Heart left ventricle (tissue), 16 donors: ENCODE measurements around the gene PTH2. TPM values are rescaled to one million over a fixed set of nuclear protein-coding genes. Genes with fewer than 3 reads are reported as not detected.
A peak's percentile ranks its signal among the peaks of the same experiment; 100 is the strongest.

Experiments used
- ATAC-seq, 4 donors: fragments of 200-7000 bp; cut with Tn5 transposase; one replicate each; pipeline ENCODE4 v1.9.1; 2020 to 2022; ENCODE audit warnings: moderate library complexity in 4 of 4, mild to moderate bottlenecking in 3 of 4, moderate number of reproducible peaks in 1 of 4
- DNase-seq, 5 donors: peaks; one replicate each; pipeline ENCODE4 v3.0.0-alpha.2; 2020
- H3K27ac ChIP-seq, 12 donors: fragments of 200-600 bp; sonication (generic) in 4 of 12; one replicate each; pipeline versions ENCODE4 v1.5.0 to v1.8.0; 2016 to 2022; ENCODE audit warnings: mild to moderate bottlenecking in 2 of 12
- H3K27me3 ChIP-seq, 9 donors: fragments of 200-600 bp; sonication (generic) in 2 of 9; one replicate each; pipeline versions ENCODE4 v1.5.1 to v1.8.0; 2016 to 2022; ENCODE audit warnings: mild to moderate bottlenecking in 3 of 9
- H3K36me3 ChIP-seq, 9 donors: fragments of 200-600 bp; sonication (generic) in 2 of 9; one replicate each; pipeline versions ENCODE4 v1.5.0 to v1.8.0; 2018 to 2022; ENCODE audit warnings: mild to moderate bottlenecking in 2 of 9
- H3K4me1 ChIP-seq, 12 donors: fragments of 200-600 bp; sonication (generic) in 4 of 12; one replicate each; pipeline versions ENCODE4 v1.5.0 to v1.8.0; 2016 to 2022; ENCODE audit warnings: mild to moderate bottlenecking in 3 of 12
- H3K4me3 ChIP-seq, 12 donors: fragments of 200-600 bp; sonication (generic) in 4 of 12; one replicate each; pipeline versions ENCODE4 v1.5.0 to v1.8.0; 2017 to 2022; ENCODE audit warnings: mild to moderate bottlenecking in 9 of 12, moderate library complexity in 4 of 12
- H3K9me3 ChIP-seq, 12 donors: fragments of 200-600 bp; sonication (generic) in 4 of 12; one replicate each; pipeline versions ENCODE4 v1.5.0 to v1.8.0; 2016 to 2022; ENCODE audit warnings: mild to moderate bottlenecking in 1 of 12
- POLR2A ChIP-seq, 2 donors: fragments of 450-650 bp; IDR thresholded peaks; one replicate each; pipeline ENCODE4 v1.6.1; 2017; ENCODE audit warnings: antibody characterized with exemption in 2 of 2, mild to moderate bottlenecking in 2 of 2, moderate library complexity in 2 of 2
- WGBS, 4 donors: extraction: QIAGEN DNeasy Blood & Tissue Kit in 2 of 4; methylation state at CpG; one replicate each; pipeline versions ENCODE4 v1.1.5 to v1.1.7; 2013 to 2018; 5-methylcytosine and 5-hydroxymethylcytosine counted together
- intact Hi-C, 10 donors: fragments of 100-400 bp; cut with DNase I; formaldehyde crosslinking; loops; one replicate each; pipeline versions ENCODE4 v1.11.1 to v1.14.2; 2022
- polyA plus RNA-seq, 2 donors: library from polyadenylated mRNA; stranded (reverse); fragments of 200-250 nt; gene quantifications; one replicate each; pipeline ENCODE4 v1.2.3, GENCODE V29; 2013
- total RNA-seq, 9 donors: library from RNA; depleted of rRNA in 2 of 9; stranded (reverse); fragments of >200 nt in 2 of 9; fragmentation: NEBNext Ultra II Directional in 3 of 9; extraction: Animal tissue kit (Norgen Biotek cat#: 25700) in 3 of 9; gene quantifications; one replicate each; pipeline versions ENCODE4 v1.1.0 to v1.2.4, GENCODE V29; 2016 to 2023
- TF ChIP-seq, protein P1 (sequence below), 12 donors: fragments of 200-600 bp; sonication (generic) in 4 of 12; IDR thresholded peaks; one replicate each; pipeline versions ENCODE4 v1.5.0 to v1.8.0; 2018 to 2022; ENCODE audit warnings: antibody characterized with exemption in 12 of 12, mild to moderate bottlenecking in 5 of 12
- donor health status: ischemic (EF 13 %, LVEDD 7.1; RV severe dilation, severe dysfunction).
- donor health status: healthy with polysubstance abuse.
- donor health status: DM: no; HTN: yes; CAD: no.
- donor health status: DM: no; HTN: no; CAD: no.
- donor health status: ischemic (EF 25% LVEDD 6.9; RV normal size, moderate dysfunction).
- donor health status: ischemic (EF 25% LVEDD 5.7; RV mildly dilated, moderate dysfunction).
- donor health status: healthy.
- donor health status: DM: yes; HTN: yes; CAD: no.
- donor health status: ischemic (EF 35%, LVEDD 5.7; RV mildly dilated, moderate dysfunction).
- donor health status: nonischemic (EF 11% LVEDD 7.7; RV severe dilation, severe dysfunction).
- donor health status: DM: yes; HTN: yes; CAD: no.
- donor health status: PGD.
- donor health status: ischemic (EF 29% LVEDD 5.4; RV normal size, mild dysfunction).
- donor health status: nonischemic (EF 23%, LVEDD 6.1; RV moderate dilation, normal function).

Gene PTH2
- total and polyA plus RNA-seq, 11 donors = not detected

DNA sequence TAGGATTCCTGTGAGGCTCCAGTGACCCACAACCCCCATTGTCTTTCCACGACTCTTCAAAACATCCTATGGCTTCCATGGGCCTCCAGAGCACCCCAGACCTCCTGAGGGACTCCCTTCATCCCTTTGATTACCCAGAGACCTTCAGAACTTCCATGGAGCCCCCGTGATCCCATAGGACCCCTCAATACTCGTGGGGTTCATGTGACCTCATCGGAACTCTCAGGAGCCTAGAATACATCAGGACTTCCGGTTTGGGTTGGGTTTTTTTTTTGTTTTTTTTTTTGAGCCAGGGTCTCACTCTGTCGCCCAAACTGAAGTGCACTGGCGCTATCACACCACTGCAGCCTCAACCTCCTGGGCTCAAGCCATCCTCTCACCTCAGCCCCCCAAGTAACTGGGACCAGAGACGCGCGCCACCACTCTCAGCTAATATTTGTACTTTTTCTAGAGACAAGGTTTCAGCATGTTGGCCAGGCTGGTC, 30.6 kb upstream of the PTH2 start:
- Histone ChIP-seq H3K27me3 (no peaks in the 10 kb centered on the region), H3K27ac (peak overlapping the region; percentile 86 to 99 (median 96)), H3K9me3 (no peaks in the 10 kb centered on the region), H3K36me3 (peaks cover 0 to 12% (median 3%) of the 10 kb centered on the region in 9 donors), H3K4me3 (peak overlapping the region; percentile 25 to 85 (median 70)), H3K4me1 (peaks cover 0 to 43% (median 11%) of the 10 kb centered on the region in 12 donors)
- no peak for ATAC-seq
- intact Hi-C loops = loop anchor here in 3 of 10 donors (1.0 to 5.0 kb wide), 5 partner anchors 15 to 423 kb away; partner anchors contain the start of genes AKT1S1 (in 1 of the 3), RPL13A (in 1 of the 3), RPS11 (in 1 of the 3) and RRAS (in 1 of the 3)
- TF ChIP-seq POLR2A (IDR thresholded peaks at IDR 0.05) = no peak
- TF ChIP-seq, protein P1, sequence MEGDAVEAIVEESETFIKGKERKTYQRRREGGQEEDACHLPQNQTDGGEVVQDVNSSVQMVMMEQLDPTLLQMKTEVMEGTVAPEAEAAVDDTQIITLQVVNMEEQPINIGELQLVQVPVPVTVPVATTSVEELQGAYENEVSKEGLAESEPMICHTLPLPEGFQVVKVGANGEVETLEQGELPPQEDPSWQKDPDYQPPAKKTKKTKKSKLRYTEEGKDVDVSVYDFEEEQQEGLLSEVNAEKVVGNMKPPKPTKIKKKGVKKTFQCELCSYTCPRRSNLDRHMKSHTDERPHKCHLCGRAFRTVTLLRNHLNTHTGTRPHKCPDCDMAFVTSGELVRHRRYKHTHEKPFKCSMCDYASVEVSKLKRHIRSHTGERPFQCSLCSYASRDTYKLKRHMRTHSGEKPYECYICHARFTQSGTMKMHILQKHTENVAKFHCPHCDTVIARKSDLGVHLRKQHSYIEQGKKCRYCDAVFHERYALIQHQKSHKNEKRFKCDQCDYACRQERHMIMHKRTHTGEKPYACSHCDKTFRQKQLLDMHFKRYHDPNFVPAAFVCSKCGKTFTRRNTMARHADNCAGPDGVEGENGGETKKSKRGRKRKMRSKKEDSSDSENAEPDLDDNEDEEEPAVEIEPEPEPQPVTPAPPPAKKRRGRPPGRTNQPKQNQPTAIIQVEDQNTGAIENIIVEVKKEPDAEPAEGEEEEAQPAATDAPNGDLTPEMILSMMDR (IDR thresholded peaks at IDR 0.05) = no peak
- 37 to 45% (median 41%) methylated on average over 10 of the region's 10 CpGs for WGBS, 4 donors
- DNase-seq = no peak

DNA sequence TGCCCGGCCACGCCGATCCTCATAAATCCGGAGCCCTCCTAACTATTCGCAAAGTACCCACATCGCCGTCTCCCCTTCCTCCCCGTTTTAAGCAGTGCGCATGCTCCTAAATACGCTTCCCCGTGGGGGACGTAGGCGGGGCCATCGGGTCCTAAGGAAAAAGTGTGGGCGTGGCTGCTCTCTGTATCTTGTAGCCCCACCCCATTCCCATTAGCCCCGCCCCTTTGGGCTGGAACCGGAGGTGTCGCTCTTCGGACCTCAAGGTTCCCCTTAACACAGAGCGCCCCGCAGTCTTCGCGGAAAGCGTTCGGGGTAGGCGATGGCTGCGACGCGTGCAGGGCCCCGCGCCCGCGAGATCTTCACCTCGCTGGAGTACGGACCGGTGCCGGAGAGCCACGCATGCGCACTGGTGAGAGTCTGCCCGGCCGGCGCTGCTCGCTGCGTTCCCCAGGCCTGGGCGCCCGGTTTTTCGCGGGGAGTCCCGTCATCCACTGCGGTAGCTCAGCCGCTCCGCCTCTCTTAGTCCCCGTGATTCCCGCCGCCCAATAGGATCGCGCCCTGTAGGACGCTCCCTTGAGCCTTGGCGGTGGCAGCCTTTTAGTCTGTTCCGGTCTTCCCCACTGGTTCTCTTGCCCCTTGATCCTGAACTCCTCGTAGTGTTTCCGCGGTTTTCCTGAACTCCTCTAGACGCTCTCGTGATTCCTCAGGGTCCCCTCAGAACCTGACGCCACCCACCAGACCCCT, 29.9 kb upstream of the PTH2 start, which contains the start of gene ALDH16A1:
TSS of gene ALDH16A1 (plus strand) at position 213 of the 744 bp plus-strand sequence. CDS start at position 320, 107 bp downstream.
- 0% methylated on average over 46 to 66 of the region's 66 CpGs for WGBS, 4 donors
- Histone ChIP-seq H3K36me3 (peaks cover 0 to 18% (median 5%) of the 10 kb centered on the region in 9 donors), H3K27me3 (no peaks in the 10 kb centered on the region), H3K9me3 (no peaks in the 10 kb centered on the region), H3K4me3 (peak within 1 kb of the TSS; percentile 25 to 88 (median 70)), H3K4me1 (peaks cover 0 to 43% (median 11%) of the 10 kb centered on the region in 12 donors), H3K27ac (peak within 1 kb of the TSS; percentile 86 to 99 (median 96))
- DNase-seq (peak; percentile 98 to 99 (median 99)), ATAC-seq (peak; percentile 92 to 96 (median 94))
- TF ChIP-seq, protein P1 (IDR thresholded peaks at IDR 0.05) = peak in 1 of 12 donors; percentile 18
- peak in 1 of 2 donors; percentile 78 for TF ChIP-seq POLR2A (IDR thresholded peaks at IDR 0.05)
- intact Hi-C loops = loop anchor here in 3 of 10 donors (1.0 to 5.0 kb wide), 5 partner anchors 16 to 424 kb away; partner anchors contain the start of genes AKT1S1 (in 1 of the 3), RPL13A (in 1 of the 3), RPS11 (in 1 of the 3) and RRAS (in 1 of the 3)

DNA sequence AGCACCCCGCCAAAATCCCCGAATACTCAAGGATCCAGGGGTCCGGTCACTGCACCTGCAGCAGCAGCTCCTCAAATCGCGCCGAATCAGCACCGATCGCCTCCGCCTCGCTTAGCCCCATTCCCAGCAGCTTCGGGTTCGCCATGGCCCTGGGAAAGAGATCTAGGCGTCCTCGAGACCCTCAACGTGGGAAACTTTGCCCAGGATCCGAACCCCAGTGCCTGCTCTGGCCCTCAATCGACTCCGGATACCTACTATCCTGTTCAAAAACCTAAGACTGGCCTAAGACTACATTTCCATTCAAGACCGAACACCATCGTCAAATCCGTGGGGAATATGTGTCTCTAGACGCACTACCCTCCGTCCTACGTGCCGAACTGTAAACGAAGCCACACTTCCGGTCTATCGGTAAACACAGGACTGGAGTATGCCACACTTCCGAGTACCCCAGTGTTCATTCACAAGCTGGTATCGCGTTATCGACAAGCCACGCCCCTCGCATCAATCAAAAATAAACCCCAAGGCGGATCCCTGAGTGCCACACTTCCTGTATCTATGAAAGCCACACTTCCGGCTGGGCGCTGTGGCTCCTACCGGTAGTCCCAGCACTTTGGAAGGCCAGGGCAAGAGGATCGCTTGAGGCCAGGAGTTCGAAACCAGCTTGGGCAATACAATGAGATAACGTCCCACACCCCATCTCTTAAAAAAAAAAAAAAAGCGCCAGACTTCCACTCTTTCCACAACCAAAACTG, 28.4 kb upstream of the PTH2 start, which contains the start of gene PIH1D1:
TSS of gene PIH1D1 (minus strand) at position 385 of the 752 bp plus-strand sequence. CDS start at position 145, 240 bp downstream.
- Histone ChIP-seq H3K4me3 (peak within 1 kb of the TSS; percentile 25 to 88 (median 71)), H3K9me3 (no peaks in the 10 kb centered on the region), H3K4me1 (peaks cover 0 to 32% (median 11%) of the 10 kb centered on the region in 12 donors), H3K27me3 (no peaks in the 10 kb centered on the region), H3K36me3 (peaks cover 0 to 24% (median 7%) of the 10 kb centered on the region in 9 donors), H3K27ac (peak within 1 kb of the TSS; percentile 86 to 99 (median 96))
- peak; percentile 94 to 98 (median 97) for DNase-seq
- intact Hi-C loops = loop anchor here in 2 of 10 donors (1.0 to 5.0 kb wide), 5 partner anchors 8 to 425 kb away; partner anchors contain the start of genes AKT1S1 (in 1 of the 2), RPL13A (in 1 of the 2), RRAS (in 1 of the 2) and SCAF1 (in 1 of the 2)
- ATAC-seq = peak; percentile 73 to 85 (median 84)
- 2 to 6% (median 4%) methylated on average over 32 to 42 of the region's 42 CpGs for WGBS, 4 donors
- TF ChIP-seq POLR2A (IDR thresholded peaks at IDR 0.05) = peak in 1 of 2 donors; percentile 54
- TF ChIP-seq, protein P1 (IDR thresholded peaks at IDR 0.05) = peak in 6 of 12 donors; percentile 5 to 28 (median 24)
